Naive thymus-derived CD4-positive, alpha-beta T cell (primary cell): ENCODE measurements around the gene TRERF1. TPM values are rescaled to one million over a fixed set of nuclear protein-coding genes. Genes with fewer than 3 reads are reported as not detected.
A peak's percentile ranks its signal among the peaks of the same experiment; 100 is the strongest.

ENCODE experiments used
- ATAC-seq: fragments of 150-1000 bp; cut with Tn5 transposase; 2 replicates; pipeline ENCODE4 v1.10.0; 2021; ENCODE audit warnings: mild to moderate bottlenecking, moderate library complexity
- CTCF ChIA-PET: fragments of 350-600 bp; sonication (Branson Sonifier 250); formaldehyde crosslinking; loops from one replicate; lab custom pipeline; 2021; ENCODE audit warnings: antibody characterized with exemption; lab: Charles Lee
- POLR2A ChIA-PET: fragments of 350-600 bp; sonication (Branson Sonifier 250); formaldehyde crosslinking; loops from one replicate; lab custom pipeline; 2021; ENCODE audit warnings: antibody characterized with exemption, inconsistent platforms; lab: Charles Lee
- DNase-seq, 9 donors: peaks; one replicate each; pipeline versions ENCODE4 v3.0.0 to v3.0.0-alpha.2; 2020 to 2022; ENCODE audit warnings: mixed read lengths in 1 of 9
- H3K27ac ChIP-seq: one replicate; pipeline ENCODE4 v1.7.0; 2013; ENCODE audit warnings: mild to moderate bottlenecking, low read depth, low read length, moderate library complexity
- H3K27me3 ChIP-seq, 2 donors: one replicate each; pipeline ENCODE4 v1.7.0; 2013; ENCODE audit warnings: low read length in 2 of 2, mild to moderate bottlenecking in 2 of 2, moderate library complexity in 2 of 2; ENCODE audit not compliant: control insufficient read depth in 2 of 2, insufficient read depth in 2 of 2
- H3K36me3 ChIP-seq, 3 experiments: 1 replicate in 2 of 3; 2 replicates in 1 of 3; pipeline ENCODE4 v1.7.0; 2013; ENCODE audit warnings: low read length in 3 of 3, mild to moderate bottlenecking in 3 of 3, moderate library complexity in 1 of 3; ENCODE audit not compliant: insufficient read depth in 3 of 3, control insufficient read depth in 2 of 3
- H3K4me1 ChIP-seq, 2 donors: one replicate each; pipeline ENCODE4 v1.7.0; 2013; ENCODE audit warnings: low read length in 2 of 2, mild to moderate bottlenecking in 2 of 2, moderate library complexity in 1 of 2; ENCODE audit not compliant: control insufficient read depth in 2 of 2, insufficient read depth in 2 of 2
- H3K4me3 ChIP-seq: 2 replicates; pipeline ENCODE4 v1.7.0; 2013; ENCODE audit warnings: mild to moderate bottlenecking, low read length
- H3K9me3 ChIP-seq, 3 experiments: 1 replicate in 2 of 3; 2 replicates in 1 of 3; pipeline ENCODE4 v1.7.0; 2013; ENCODE audit warnings: low read length in 3 of 3; ENCODE audit not compliant: control insufficient read depth in 2 of 3
- H3K27ac Mint-ChIP-seq, 9 donors: one replicate each; pipeline ENCODE4 v1.8.0; 2020 to 2022; ENCODE audit warnings: mixed read lengths in 9 of 9, mild to moderate bottlenecking in 8 of 9, moderate library complexity in 5 of 9, inconsistent platforms in 2 of 9
- H3K27me3 Mint-ChIP-seq, 5 donors: one replicate each; pipeline ENCODE4 v1.8.0; 2021 to 2022; ENCODE audit warnings: mixed read lengths in 5 of 5, mild to moderate bottlenecking in 1 of 5
- H3K36me3 Mint-ChIP-seq, 5 donors: one replicate each; pipeline ENCODE4 v1.8.0; 2020 to 2022; ENCODE audit warnings: mixed read lengths in 5 of 5, mild to moderate bottlenecking in 3 of 5, inconsistent platforms in 1 of 5
- H3K4me1 Mint-ChIP-seq, 7 donors: one replicate each; pipeline ENCODE4 v1.8.0; 2020 to 2022; ENCODE audit warnings: mixed read lengths in 7 of 7, mild to moderate bottlenecking in 3 of 7, inconsistent platforms in 1 of 7
- H3K4me3 Mint-ChIP-seq, 10 donors: one replicate each; pipeline ENCODE4 v1.8.0; 2020 to 2022; ENCODE audit warnings: mild to moderate bottlenecking in 10 of 10, mixed read lengths in 10 of 10, moderate library complexity in 6 of 10, inconsistent platforms in 2 of 10
- H3K9me3 Mint-ChIP-seq, 11 donors: one replicate each; pipeline ENCODE4 v1.8.0; 2020 to 2022; ENCODE audit warnings: mixed read lengths in 11 of 11, mild to moderate bottlenecking in 4 of 11, inconsistent platforms in 1 of 11, moderate library complexity in 1 of 11
- intact Hi-C, 2 donors: fragments of 100-400 bp; cut with micrococcal nuclease; formaldehyde crosslinking; loops; one replicate each; pipeline ENCODE4 v1.15.1; 2023
- polyA plus RNA-seq, 2 donors: library from polyadenylated mRNA; unstranded; fragments of 300-500 nt; fragmentation: Illumina TruSeq; gene quantifications; one replicate each; pipeline ENCODE4 v1.2.3, GENCODE V29; 2021
- total RNA-seq, 6 experiments: library from RNA in 5 of 6; stranded (reverse) in 5 of 6; gene quantifications; 1 replicate in 5 of 6; 2 replicates in 1 of 6; pipeline ENCODE4 v1.2.3 and lab custom pipeline; 2021 to 2026

The TRERF1 gene
- total and polyA plus RNA-seq, 7 experiments from 2014 or later = 4.8 to 32.4 (median 21.0) TPM

GRCh38 chr6:42417641-42418112 lies 34.0 kb downstream of the TRERF1 start:
- no peak overlapping the region for H3K27ac ChIP-seq
- intact Hi-C loops = loop anchor here (2.0 to 5.0 kb wide), 2 partner anchors 33 to 35 kb away; partner anchors contain the start of gene TRERF1 (in 2 of the 2)
- ChIA-PET CTCF (no interaction called here), POLR2A (interaction anchor here (1.7 to 2.2 kb wide), 2 partner anchors 11 to 36 kb away, joined by 7 read pairs; no protein-coding TSS in a partner anchor)
- Mint-ChIP-seq H3K36me3 (peaks cover 0 to 21% (median 15%) of the 10 kb centered on the region in 5 donors), H3K27me3 (no peaks in the 10 kb centered on the region), H3K9me3 (no peaks in the 10 kb centered on the region), H3K4me3 (peak overlapping the region in 9 of 10 donors; percentile 43 to 75 (median 62)), H3K27ac (peak overlapping the region in 6 of 9 donors; percentile 68 to 84 (median 77)), H3K4me1 (peaks cover 43 to 91% (median 75%) of the 10 kb centered on the region in 7 donors)
- DNase-seq (peak in 6 of 9 donors; percentile 16 to 40 (median 30)), ATAC-seq (peak; percentile 86)
- H3K4me1 ChIP-seq = peaks cover 26 to 29% of the 10 kb centered on the region in 2 donors
- H3K36me3 ChIP-seq = no peaks in the 10 kb centered on the region
- H3K9me3 ChIP-seq = no peaks in the 10 kb centered on the region
- H3K27me3 ChIP-seq = no peaks in the 10 kb centered on the region
- H3K4me3 ChIP-seq = peak overlapping the region; percentile 29

- Histone ChIP-seq H3K4me1 (peaks cover 10 to 18% of the 10 kb centered on the region in 2 donors), H3K4me3 (no peak overlapping the region), H3K9me3 (no peaks in the 10 kb centered on the region), H3K36me3 (no peaks in the 10 kb centered on the region), H3K27me3 (no peaks in the 10 kb centered on the region), H3K27ac (no peak overlapping the region)
- ATAC-seq (peak; percentile 27), DNase-seq (no peak)
- CTCF ChIA-PET = interaction anchor here (0.8 kb wide), 1 partner anchor 9 kb away, joined by 3 read pairs; no protein-coding TSS in a partner anchor
- H3K36me3 Mint-ChIP-seq = peaks cover 0 to 25% (median 10%) of the 10 kb centered on the region in 5 donors
- intact Hi-C loops = no loop called here
- H3K4me3 Mint-ChIP-seq = no peak overlapping the region
- no peaks in the 10 kb centered on the region for H3K27me3 Mint-ChIP-seq
- H3K4me1 Mint-ChIP-seq = peaks cover 37 to 88% (median 65%) of the 10 kb centered on the region in 7 donors
- no peaks in the 10 kb centered on the region for H3K9me3 Mint-ChIP-seq
- peak overlapping the region in 5 of 9 donors; percentile 17 to 55 (median 29) for H3K27ac Mint-ChIP-seq
- POLR2A ChIA-PET = interaction anchor here (0.6 to 1.8 kb wide), 5 partner anchors 9 to 44 kb away, joined by 3 to 6 read pairs (median 3); partner anchors contain the start of gene TRERF1
These were observed 40.3 kb downstream of the TRERF1 start for GRCh38 chr6:42411406-42411805.

GRCh38 chr6:42410861-42411260 lies 40.9 kb downstream of the TRERF1 start:
- ATAC-seq (no peak), DNase-seq (no peak)
- Histone ChIP-seq H3K27ac (no peak overlapping the region), H3K4me3 (no peak overlapping the region), H3K27me3 (no peaks in the 10 kb centered on the region), H3K36me3 (no peaks in the 10 kb centered on the region), H3K9me3 (no peaks in the 10 kb centered on the region), H3K4me1 (peaks cover 10 to 14% of the 10 kb centered on the region in 2 donors)
- peaks cover 0 to 25% (median 12%) of the 10 kb centered on the region in 5 donors for H3K36me3 Mint-ChIP-seq
- ChIA-PET CTCF (interaction anchor here (0.8 kb wide), 1 partner anchor 9 kb away, joined by 3 read pairs; no protein-coding TSS in a partner anchor), POLR2A (interaction anchor here (0.5 to 1.8 kb wide), 5 partner anchors 8 to 41 kb away, joined by 3 to 6 read pairs (median 3); partner anchors contain the start of gene TRERF1)
- no peak overlapping the region for H3K4me3 Mint-ChIP-seq
- H3K4me1 Mint-ChIP-seq = peaks cover 38 to 88% (median 65%) of the 10 kb centered on the region in 7 donors
- no peaks in the 10 kb centered on the region for H3K27me3 Mint-ChIP-seq
- H3K27ac Mint-ChIP-seq = peak overlapping the region in 7 of 9 donors; percentile 17 to 82 (median 48)
- intact Hi-C loops = no loop called here
- H3K9me3 Mint-ChIP-seq = no peaks in the 10 kb centered on the region

GRCh38 chr6:42409581-42409980 lies 42.1 kb downstream of the TRERF1 start:
- Histone ChIP-seq H3K27ac (no peak overlapping the region), H3K9me3 (no peaks in the 10 kb centered on the region), H3K27me3 (no peaks in the 10 kb centered on the region), H3K4me3 (no peak overlapping the region), H3K4me1 (peaks cover 13 to 21% of the 10 kb centered on the region in 2 donors), H3K36me3 (no peaks in the 10 kb centered on the region)
- peak; percentile 56 for ATAC-seq
- CTCF ChIA-PET = no interaction called here
- no peaks in the 10 kb centered on the region for H3K9me3 Mint-ChIP-seq
- peaks cover 41 to 87% (median 65%) of the 10 kb centered on the region in 7 donors for H3K4me1 Mint-ChIP-seq
- intact Hi-C loops = no loop called here
- peaks cover 0 to 25% (median 11%) of the 10 kb centered on the region in 5 donors for H3K36me3 Mint-ChIP-seq
- H3K27me3 Mint-ChIP-seq = no peaks in the 10 kb centered on the region
- H3K27ac Mint-ChIP-seq = peak overlapping the region in 6 of 9 donors; percentile 10 to 86 (median 44)
- POLR2A ChIA-PET = interaction anchor here (0.7 kb wide), 2 partner anchors 18 to 94 kb away, joined by 5 to 7 read pairs; no protein-coding TSS in a partner anchor
- no peak for DNase-seq
- H3K4me3 Mint-ChIP-seq = peak overlapping the region in 1 of 10 donors; percentile 58

- ChIA-PET CTCF (no interaction called here), POLR2A (interaction anchor here (9.8 kb wide), 1 partner anchor 17 kb away, joined by 75 read pairs; no protein-coding TSS in a partner anchor)
- peak overlapping the region in 8 of 9 donors; percentile 6 to 88 (median 43) for H3K27ac Mint-ChIP-seq
- Histone ChIP-seq H3K4me3 (no peak overlapping the region), H3K9me3 (no peaks in the 10 kb centered on the region), H3K36me3 (no peaks in the 10 kb centered on the region), H3K4me1 (peaks cover 30 to 43% of the 10 kb centered on the region in 2 donors), H3K27me3 (no peaks in the 10 kb centered on the region), H3K27ac (peak overlapping the region; percentile 19)
- no peaks in the 10 kb centered on the region for H3K9me3 Mint-ChIP-seq
- H3K4me3 Mint-ChIP-seq = peak overlapping the region in 2 of 10 donors; percentile 4
- ATAC-seq = peak; percentile 53
- no peaks in the 10 kb centered on the region for H3K27me3 Mint-ChIP-seq
- no peak for DNase-seq
- H3K4me1 Mint-ChIP-seq = peaks cover 55 to 92% (median 78%) of the 10 kb centered on the region in 7 donors
- intact Hi-C loops = loop anchor here in 1 of 2 donors (1.0 kb wide), 1 partner anchor 8 kb away; no protein-coding TSS in a partner anchor
- peaks cover 0 to 21% (median 4%) of the 10 kb centered on the region in 5 donors for H3K36me3 Mint-ChIP-seq
These were observed 44.3 kb downstream of the TRERF1 start for GRCh38 chr6:42407379-42407778.

- CTCF ChIA-PET = no interaction called here
- no peaks in the 10 kb centered on the region for H3K9me3 ChIP-seq
- DNase-seq = no peak
- H3K36me3 Mint-ChIP-seq = peaks cover 0 to 17% (median 4%) of the 10 kb centered on the region in 5 donors
- intact Hi-C loops = loop anchor here in 1 of 2 donors (1.0 kb wide), 1 partner anchor 9 kb away; no protein-coding TSS in a partner anchor
- peak overlapping the region in 7 of 9 donors; percentile 14 to 88 (median 57) for H3K27ac Mint-ChIP-seq
- no peaks in the 10 kb centered on the region for H3K9me3 Mint-ChIP-seq
- no peak for ATAC-seq
- H3K4me1 Mint-ChIP-seq = peaks cover 59 to 93% (median 83%) of the 10 kb centered on the region in 7 donors
- H3K27me3 Mint-ChIP-seq = no peaks in the 10 kb centered on the region
- peak overlapping the region in 2 of 10 donors; percentile 4 to 5 for H3K4me3 Mint-ChIP-seq
- POLR2A ChIA-PET = interaction anchor here (1.1 to 9.8 kb wide), 3 partner anchors 9 to 46 kb away, joined by 3 to 75 read pairs (median 6); no protein-coding TSS in a partner anchor
- H3K27ac ChIP-seq = no peak overlapping the region
- no peak overlapping the region for H3K4me3 ChIP-seq
- no peaks in the 10 kb centered on the region for H3K27me3 ChIP-seq
- H3K36me3 ChIP-seq = no peaks in the 10 kb centered on the region
- peaks cover 35 to 50% of the 10 kb centered on the region in 2 donors for H3K4me1 ChIP-seq
These were observed 45.1 kb downstream of the TRERF1 start for GRCh38 chr6:42406306-42407280.
